ENCODE results near the gene MAP3K14. TPM values are rescaled to one million over a fixed set of nuclear protein-coding genes. Genes with fewer than 3 reads are reported as not detected.

The MAP3K14 gene
- total RNA-seq, 1 experiment from 2014 or later = 58.3 TPM

- H3K9me3 ChIP-seq (ENCODE audit: insufficient read depth, low read depth) = no peaks in the 10 kb centered on the region
- no peaks in the 10 kb centered on the region for H3K79me2 ChIP-seq (ENCODE audit: low read depth)
- 0 out of 2 replicates have a peak, but pooled peaks cover 15% of the 10 kb centered on the region for H4K20me1 ChIP-seq (ENCODE audit: insufficient read depth)
- peaks cover 64% of the 10 kb centered on the region; the same call in 1 of the 2 replicates for H3F3A ChIP-seq (ENCODE audit: insufficient read depth, low read depth)
- H3K27ac ChIP-seq = no peak overlapping the region
- intact Hi-C loops (cut with micrococcal nuclease; ENCODE audit: unreplicated experiment) = no loop called here
- peaks cover 10% of the 10 kb centered on the region; the same call in 1 of the 2 replicates for H3K4me1 ChIP-seq (replicated peaks; ENCODE audit: insufficient read depth)
- no peak overlapping the region for H3K4me2 ChIP-seq
- H3K9me2 ChIP-seq (ENCODE audit: insufficient read depth) = no peaks in the 10 kb centered on the region
- peaks cover 51% of the 10 kb centered on the region for H3K36me3 ChIP-seq (ENCODE audit: low read depth)
- DNase-seq = no peak
- no peak overlapping the region for H2AFZ ChIP-seq
- ChIA-PET POLR2A (ENCODE audit: unreplicated experiment) (no interaction called here), CTCF (no interaction called here)
- no peak for TF ChIP-seq EZH2 (IDR thresholded peaks at IDR 0.05; ENCODE audit: low read depth)
- TF ChIP-seq CTCF (conservative IDR thresholded peaks at IDR 0.05) = no peak
- H3K4me3 ChIP-seq = no peak overlapping the region
- no peaks in the 10 kb centered on the region for H3K27me3 ChIP-seq (ENCODE audit: insufficient read depth, low read depth)
- no TSS peak for BruUV-seq (replicated peaks)
These were observed 49.3 kb downstream of the MAP3K14 start for GRCh38 chr17:45267436-45268055.

- no peak for TF ChIP-seq CTCF (conservative IDR thresholded peaks at IDR 0.05)
- TF ChIP-seq EZH2 (IDR thresholded peaks at IDR 0.05; ENCODE audit: low read depth) = no peak
- Histone ChIP-seq H4K20me1 (ENCODE audit: insufficient read depth) (0 out of 2 replicates have a peak, but pooled peaks cover 15% of the 10 kb centered on the region), H3F3A (ENCODE audit: insufficient read depth, low read depth) (peaks cover 59% of the 10 kb centered on the region; the same call in 1 of the 2 replicates), H3K79me2 (ENCODE audit: low read depth) (no peaks in the 10 kb centered on the region), H3K36me3 (ENCODE audit: low read depth) (peaks cover 45% of the 10 kb centered on the region), H3K27me3 (ENCODE audit: insufficient read depth, low read depth) (no peaks in the 10 kb centered on the region), H3K4me3 (no peak overlapping the region), H3K9me3 (ENCODE audit: insufficient read depth, low read depth) (no peaks in the 10 kb centered on the region), H3K9me2 (ENCODE audit: insufficient read depth) (no peaks in the 10 kb centered on the region), H3K4me1 (replicated peaks; ENCODE audit: insufficient read depth) (peaks cover 11% of the 10 kb centered on the region; the same call in 1 of the 2 replicates), H3K27ac (no peak overlapping the region), H2AFZ (no peak overlapping the region), H3K4me2 (no peak overlapping the region)
- POLR2A ChIA-PET (ENCODE audit: unreplicated experiment) = interaction anchor here (0.6 kb wide), 1 partner anchor 46 kb away, joined by 5 read pairs; no protein-coding TSS in a partner anchor
- intact Hi-C loops (cut with micrococcal nuclease; ENCODE audit: unreplicated experiment) = no loop called here
- no peak for DNase-seq
- CTCF ChIA-PET = no interaction called here
- no TSS peak for BruUV-seq (replicated peaks)
These were observed 50.4 kb downstream of the MAP3K14 start for GRCh38 chr17:45266372-45266926.

GRCh38 chr17:45265821-45266220 is 51.0 kb downstream of the MAP3K14 start:
- ChIA-PET CTCF (no interaction called here), POLR2A (ENCODE audit: unreplicated experiment) (interaction anchor here (0.6 kb wide), 1 partner anchor 47 kb away, joined by 5 read pairs; no protein-coding TSS in a partner anchor)
- intact Hi-C loops (cut with micrococcal nuclease; ENCODE audit: unreplicated experiment) = no loop called here
- Histone ChIP-seq H3F3A (ENCODE audit: insufficient read depth, low read depth) (peaks cover 64% of the 10 kb centered on the region; the same call in 1 of the 2 replicates), H2AFZ (no peak overlapping the region), H3K27me3 (ENCODE audit: insufficient read depth, low read depth) (no peaks in the 10 kb centered on the region), H3K4me1 (replicated peaks; ENCODE audit: insufficient read depth) (peaks cover 11% of the 10 kb centered on the region; the same call in 1 of the 2 replicates), H3K9me3 (ENCODE audit: insufficient read depth, low read depth) (no peaks in the 10 kb centered on the region), H3K27ac (no peak overlapping the region), H3K9me2 (ENCODE audit: insufficient read depth) (no peaks in the 10 kb centered on the region), H3K36me3 (ENCODE audit: low read depth) (peaks cover 39% of the 10 kb centered on the region), H3K4me2 (no peak overlapping the region), H3K79me2 (ENCODE audit: low read depth) (no peaks in the 10 kb centered on the region), H4K20me1 (ENCODE audit: insufficient read depth) (0 out of 2 replicates have a peak, but pooled peaks cover 15% of the 10 kb centered on the region), H3K4me3 (no peak overlapping the region)
- TF ChIP-seq CTCF (conservative IDR thresholded peaks at IDR 0.05) (no peak), EZH2 (IDR thresholded peaks at IDR 0.05; ENCODE audit: low read depth) (no peak)
- DNase-seq = peak in 1 of 2 experiments; percentile 51
- no TSS peak for BruUV-seq (replicated peaks)
